ENCODE measurements around the gene ACAN. TPM values are rescaled to one million over a fixed set of nuclear protein-coding genes. Genes with fewer than 3 reads are reported as not detected.

The ACAN gene
- total and polyA plus RNA-seq, 10 of the 15 experiments (the other 5 are each of a cell fraction or from before 2014, with no cell fraction given) = not detected

GRCh38 chr15:88800026-88800425, 3.2 kb upstream of the ACAN start (continued):
- TF ChIP-seq ZBTB4 (CRISPR knock-in tag; IDR thresholded peaks at IDR 0.05) (no peak), MXI1 (IDR thresholded peaks at IDR 0.05; ENCODE audit: low read depth, low read length) (no peak)

- H3K79me2 ChIP-seq (ENCODE audit: control insufficient read depth, insufficient read depth, low read length) = no peaks in the 10 kb centered on the region
- no peak overlapping the region for H2AFZ ChIP-seq (ENCODE audit: control insufficient read depth, low read depth, low read length)
- BruUV-seq (replicated peaks) = no TSS peak
- 18% methylated on average over 4 of the region's 4 CpGs for WGBS (ENCODE audit: insufficient coverage, insufficient replicate concordance, low lambda C conversion rate, missing lambda C conversion rate)
- DNase-seq (ENCODE audit: low read depth, low spot score) (no peak), ATAC-seq (no peak), FAIRE-seq (no peak)
- H3K4me2 ChIP-seq (ENCODE audit: control insufficient read depth, insufficient read depth) = no peak overlapping the region
- H3K9me3 ChIP-seq (replicated peaks; ENCODE audit: control insufficient read depth, insufficient read depth, low read length) = no peaks in the 10 kb centered on the region
- intact Hi-C loops (cut with micrococcal nuclease; ENCODE audit: unreplicated experiment) = no loop called here
- ChIA-PET CTCF (no interaction called here), SMC1A (ENCODE audit: uncharacterized antibody, unreplicated experiment) (no interaction called here), POLR2A (no interaction called here), RAD21 (ENCODE audit: unreplicated experiment) (no interaction called here)
- no peaks in the 10 kb centered on the region for H3K4me1 ChIP-seq (ENCODE audit: control insufficient read depth, insufficient read depth, low read length)
- in situ Hi-C loops (cut with MboI) = no loop called here
- no peak overlapping the region for H3K9ac ChIP-seq (ENCODE audit: control insufficient read depth, insufficient read depth, low read length)
- no peaks in the 10 kb centered on the region for H4K20me1 ChIP-seq (ENCODE audit: control insufficient read depth, insufficient read depth)
- H3K27ac ChIP-seq (ENCODE audit: control insufficient read depth, insufficient read depth) = no peak overlapping the region
- H3K36me3 ChIP-seq (ENCODE audit: control insufficient read depth in 2 of 2, insufficient read depth in 2 of 2, low read length in 1 of 2) = no peaks in the 10 kb centered on the region
- no peak for TF ChIP-seq SREBF2 (IDR thresholded peaks at IDR 0.05; ENCODE audit: low read length)
- TF ChIP-seq TCF12 (IDR thresholded peaks at IDR 0.05; ENCODE audit: low read depth, low read length) = no peak
- TF ChIP-seq ZBED1 (IDR thresholded peaks at IDR 0.05; ENCODE audit: borderline replicate concordance) = no peak
- no peak for TF ChIP-seq PBX3 (IDR thresholded peaks at IDR 0.05; ENCODE audit: insufficient replicate concordance, low read depth, low read length)
- TF ChIP-seq CTCF (IDR thresholded peaks at IDR 0.05 in 2 of 3, conservative IDR thresholded peaks at IDR 0.05 in 1 of 3; ENCODE audit: control insufficient read depth in 2 of 3, extremely low read depth in 1 of 3, insufficient read depth in 1 of 3, low read depth in 3 of 3, low read length in 3 of 3) = no peak
- H3K4me3 ChIP-seq = no peak overlapping the region
- peaks cover 2 to 13% of the 10 kb centered on the region in 2 experiments; a peak in 3 of 4 replicates for H3K27me3 ChIP-seq (replicated peaks in 1 of 2; ENCODE audit: control insufficient read depth in 2 of 2, insufficient read depth in 2 of 2, low read length in 1 of 2)
These were observed 2.5 kb upstream of the ACAN start for GRCh38 chr15:88800738-88801137.

Data from GM12878 (cell line).